Activated naive CD4-positive, alpha-beta T cell treated with anti-CD3 and anti-CD28 coated beads, Interleukin-2, amount 50 U/mL, for 72 hours (primary cell): ENCODE measurements around the gene ISLR. TPM values are rescaled to one million over a fixed set of nuclear protein-coding genes. Genes with fewer than 3 reads are reported as not detected.
A peak's percentile ranks its signal among the peaks of the same experiment; 100 is the strongest.

Source experiments
- ATAC-seq, 2 donors: fragments of 150-1000 bp; cut with Tn5 transposase; 2 replicates each; pipeline ENCODE4 v1.10.0; 2021; ENCODE audit warnings: mild to moderate bottlenecking in 2 of 2, moderate library complexity in 2 of 2
- DNase-seq, 2 donors: peaks; one replicate each; pipeline ENCODE4 v3.0.0; 2021 to 2022; ENCODE audit warnings: low spot score in 2 of 2
- H3K27ac Mint-ChIP-seq, 2 donors: one replicate each; pipeline ENCODE4 v1.8.0; 2022; ENCODE audit warnings: mild to moderate bottlenecking in 2 of 2, mixed read lengths in 2 of 2
- H3K36me3 Mint-ChIP-seq, 2 donors: one replicate each; pipeline ENCODE4 v1.8.0; 2022; ENCODE audit warnings: mixed read lengths in 2 of 2
- H3K9me3 Mint-ChIP-seq, 2 donors: one replicate each; pipeline ENCODE4 v1.8.0; 2022; ENCODE audit warnings: mixed read lengths in 2 of 2
- total RNA-seq, 2 donors: library from RNA; stranded (reverse); gene quantifications; one replicate each; pipeline ENCODE4 v1.2.3, GENCODE V29; 2022

The ISLR gene, protein sequence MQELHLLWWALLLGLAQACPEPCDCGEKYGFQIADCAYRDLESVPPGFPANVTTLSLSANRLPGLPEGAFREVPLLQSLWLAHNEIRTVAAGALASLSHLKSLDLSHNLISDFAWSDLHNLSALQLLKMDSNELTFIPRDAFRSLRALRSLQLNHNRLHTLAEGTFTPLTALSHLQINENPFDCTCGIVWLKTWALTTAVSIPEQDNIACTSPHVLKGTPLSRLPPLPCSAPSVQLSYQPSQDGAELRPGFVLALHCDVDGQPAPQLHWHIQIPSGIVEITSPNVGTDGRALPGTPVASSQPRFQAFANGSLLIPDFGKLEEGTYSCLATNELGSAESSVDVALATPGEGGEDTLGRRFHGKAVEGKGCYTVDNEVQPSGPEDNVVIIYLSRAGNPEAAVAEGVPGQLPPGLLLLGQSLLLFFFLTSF
- not detected for total RNA-seq

DNA sequence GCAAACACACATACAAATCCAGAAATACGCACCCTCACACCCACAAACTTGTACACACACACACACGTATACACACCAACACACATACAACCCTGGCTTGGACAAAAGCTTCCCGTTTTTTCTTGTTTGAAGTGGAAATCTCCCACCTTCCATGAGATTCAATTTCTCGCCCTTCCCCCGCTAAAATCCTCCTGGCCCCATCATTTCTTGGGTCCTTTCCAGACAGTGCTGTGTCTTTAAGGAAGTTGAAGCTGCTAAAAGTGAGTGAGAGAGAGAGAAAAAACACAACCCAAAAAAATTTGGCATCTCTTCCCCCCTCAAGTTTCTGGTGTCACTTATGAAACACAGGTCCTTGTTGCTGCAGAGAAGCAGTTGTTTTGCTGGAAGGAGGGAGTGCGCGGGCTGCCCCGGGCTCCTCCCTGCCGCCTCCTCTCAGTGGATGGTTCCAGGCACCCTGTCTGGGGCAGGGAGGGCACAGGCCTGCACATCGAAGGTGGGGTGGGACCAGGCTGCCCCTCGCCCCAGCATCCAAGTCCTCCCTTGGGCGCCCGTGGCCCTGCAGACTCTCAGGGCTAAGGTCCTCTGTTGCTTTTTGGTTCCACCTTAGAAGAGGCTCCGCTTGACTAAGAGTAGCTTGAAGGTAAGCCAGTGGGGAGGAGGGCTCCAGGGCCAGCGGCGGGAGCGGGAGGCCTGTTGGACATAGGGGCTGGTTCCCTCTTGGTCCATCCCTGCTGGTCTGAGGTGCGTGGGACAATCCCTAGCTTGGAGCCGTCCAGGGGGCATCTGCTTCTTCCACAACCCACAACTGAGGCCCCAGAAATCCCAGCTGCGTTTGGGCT is at the start of gene ISLR:
TSS of gene ISLR (plus strand) at position 331 of the 839 bp plus-strand sequence. CDS start 1,149 bp downstream, outside the sequence.
- no peaks in the 10 kb centered on the region for H3K9me3 Mint-ChIP-seq
- no peak within 1 kb of the TSS for H3K27ac Mint-ChIP-seq
- H3K36me3 Mint-ChIP-seq: no peaks in the 10 kb centered on the region
- peak in 1 of 2 donors; percentile 38 for DNase-seq
- ATAC-seq: no peak

DNA sequence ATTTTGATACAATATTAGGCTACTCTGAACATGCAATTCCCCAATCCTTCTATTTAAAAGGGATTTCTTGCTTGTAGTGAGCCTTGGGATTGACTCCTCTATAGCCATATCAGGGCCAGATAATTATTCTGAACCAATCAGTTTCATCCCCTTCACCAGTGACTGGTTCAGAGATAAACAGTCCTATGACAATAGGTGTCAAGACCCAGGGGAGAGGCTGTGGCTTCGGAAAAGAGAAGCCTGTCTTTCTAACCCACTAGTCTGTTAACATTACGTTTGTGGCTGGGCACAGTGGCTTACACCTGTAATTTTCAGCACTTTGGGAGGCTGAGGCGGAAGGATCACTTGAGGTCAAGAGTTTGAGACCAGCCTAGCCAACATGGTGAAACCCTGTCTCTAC is 49.3 kb upstream of the ISLR start:
- H3K36me3 Mint-ChIP-seq: no peaks in the 10 kb centered on the region
- DNase-seq: no peak
- no peaks in the 10 kb centered on the region for H3K9me3 Mint-ChIP-seq
- H3K27ac Mint-ChIP-seq: no peak overlapping the region
- no peak for ATAC-seq

DNA sequence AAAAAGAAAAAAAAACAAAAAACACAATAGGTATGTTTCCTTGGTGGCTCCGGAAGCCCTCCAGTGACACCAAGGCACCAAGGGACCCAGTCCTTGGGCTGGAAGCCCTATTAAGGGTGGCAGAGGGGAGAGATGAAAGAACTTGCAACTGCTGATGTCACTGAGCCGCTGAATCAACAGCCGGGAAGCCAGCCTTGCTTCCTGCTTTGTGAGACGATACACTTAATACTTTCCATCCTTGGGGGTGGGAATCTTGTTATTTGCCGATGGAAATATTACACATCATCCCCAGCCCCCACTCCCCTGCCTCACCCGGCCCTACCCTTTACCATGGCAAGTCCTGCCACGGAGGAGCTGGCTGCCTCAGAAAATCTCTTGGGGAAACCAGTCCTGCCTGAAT is 48.8 kb upstream of the ISLR start:
- no peaks in the 10 kb centered on the region for H3K9me3 Mint-ChIP-seq
- DNase-seq (no peak), ATAC-seq (no peak)
- no peaks in the 10 kb centered on the region for H3K36me3 Mint-ChIP-seq
- no peak overlapping the region for H3K27ac Mint-ChIP-seq

DNA sequence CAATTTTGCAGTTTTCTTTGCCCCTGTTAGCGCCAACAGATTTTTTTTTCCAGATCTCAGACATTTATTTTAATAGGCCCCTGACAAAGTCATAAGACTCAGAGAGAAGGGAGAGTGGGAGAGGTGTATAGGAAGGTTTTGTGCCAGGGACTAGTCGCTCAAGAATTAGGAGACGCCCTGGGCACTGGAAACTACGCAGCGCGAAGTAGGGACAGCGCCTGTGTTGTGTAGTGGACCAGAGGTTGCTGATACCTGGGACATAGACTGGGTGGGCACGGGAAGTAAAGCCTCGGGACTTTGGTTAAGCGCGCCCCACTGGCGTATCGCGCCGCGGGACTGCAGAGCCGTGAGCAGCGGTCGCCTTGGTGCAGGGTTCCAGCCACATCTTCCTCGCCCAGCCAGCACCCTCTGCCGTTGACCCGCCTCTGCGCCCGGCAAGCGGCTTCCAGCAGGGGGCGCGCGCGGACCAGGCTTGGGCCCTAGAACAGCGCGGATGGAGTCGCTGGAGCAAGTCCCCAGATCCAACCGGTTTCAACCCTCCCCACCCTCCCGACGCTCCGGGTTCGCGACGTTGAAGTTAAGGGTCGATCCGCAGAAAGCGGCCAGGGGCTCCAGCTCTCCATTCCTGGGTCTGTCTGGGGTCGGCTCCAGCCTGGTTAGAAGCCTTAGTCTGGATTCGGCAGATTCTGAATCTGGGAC is 46.1 kb upstream of the ISLR start:
- DNase-seq (peak; percentile 79 to 99), ATAC-seq (peak; percentile 94 to 95)
- H3K27ac Mint-ChIP-seq: no peak overlapping the region
- H3K9me3 Mint-ChIP-seq: no peaks in the 10 kb centered on the region
- H3K36me3 Mint-ChIP-seq: no peaks in the 10 kb centered on the region

DNA sequence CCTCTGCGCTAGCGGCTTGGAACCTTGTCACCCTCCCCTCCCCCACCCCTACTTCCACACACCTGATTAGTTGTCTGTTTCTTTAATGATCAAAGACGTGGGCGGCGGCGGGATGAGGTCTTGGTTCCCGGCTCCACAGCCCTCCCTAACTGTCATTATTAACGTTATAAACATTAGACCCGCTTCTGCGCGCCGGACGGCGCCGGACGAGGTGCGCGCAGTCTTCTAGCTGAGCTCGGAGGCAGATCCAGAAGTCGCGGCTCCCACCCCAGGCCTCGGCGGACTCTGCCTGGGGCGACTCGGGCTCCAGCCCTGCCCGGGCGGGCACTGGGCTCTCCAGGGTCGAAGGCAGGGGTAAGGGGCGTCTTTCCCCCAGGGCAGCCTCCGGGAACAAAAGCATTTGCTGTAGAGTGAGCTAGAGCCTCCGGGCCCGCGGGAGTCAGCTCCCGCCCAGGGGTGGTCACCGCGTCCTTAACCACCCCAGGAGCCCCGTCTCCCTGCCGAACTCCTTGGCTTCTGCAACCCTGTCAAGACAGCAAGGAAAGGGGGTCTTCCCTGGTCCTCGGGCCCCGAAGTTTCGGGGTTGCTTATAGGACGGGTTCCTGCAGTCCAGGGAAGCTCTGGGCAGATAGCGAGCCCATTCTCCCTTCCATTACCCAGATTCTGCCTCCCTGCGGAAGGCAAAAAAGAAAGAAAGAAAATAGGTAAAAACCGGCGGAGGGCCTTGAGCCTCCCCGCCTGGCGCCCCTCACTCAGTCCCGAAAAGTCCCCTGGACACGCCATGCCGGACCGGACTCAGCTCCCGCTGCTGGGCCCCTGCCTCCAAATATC is 45.3 kb upstream of the ISLR start:
- DNase-seq (peak in 1 of 2 donors; percentile 14), ATAC-seq (peak in 1 of 2 donors; percentile 32)
- H3K9me3 Mint-ChIP-seq: no peaks in the 10 kb centered on the region
- no peaks in the 10 kb centered on the region for H3K36me3 Mint-ChIP-seq
- H3K27ac Mint-ChIP-seq: peak overlapping the region in 1 of 2 donors; percentile 55

DNA sequence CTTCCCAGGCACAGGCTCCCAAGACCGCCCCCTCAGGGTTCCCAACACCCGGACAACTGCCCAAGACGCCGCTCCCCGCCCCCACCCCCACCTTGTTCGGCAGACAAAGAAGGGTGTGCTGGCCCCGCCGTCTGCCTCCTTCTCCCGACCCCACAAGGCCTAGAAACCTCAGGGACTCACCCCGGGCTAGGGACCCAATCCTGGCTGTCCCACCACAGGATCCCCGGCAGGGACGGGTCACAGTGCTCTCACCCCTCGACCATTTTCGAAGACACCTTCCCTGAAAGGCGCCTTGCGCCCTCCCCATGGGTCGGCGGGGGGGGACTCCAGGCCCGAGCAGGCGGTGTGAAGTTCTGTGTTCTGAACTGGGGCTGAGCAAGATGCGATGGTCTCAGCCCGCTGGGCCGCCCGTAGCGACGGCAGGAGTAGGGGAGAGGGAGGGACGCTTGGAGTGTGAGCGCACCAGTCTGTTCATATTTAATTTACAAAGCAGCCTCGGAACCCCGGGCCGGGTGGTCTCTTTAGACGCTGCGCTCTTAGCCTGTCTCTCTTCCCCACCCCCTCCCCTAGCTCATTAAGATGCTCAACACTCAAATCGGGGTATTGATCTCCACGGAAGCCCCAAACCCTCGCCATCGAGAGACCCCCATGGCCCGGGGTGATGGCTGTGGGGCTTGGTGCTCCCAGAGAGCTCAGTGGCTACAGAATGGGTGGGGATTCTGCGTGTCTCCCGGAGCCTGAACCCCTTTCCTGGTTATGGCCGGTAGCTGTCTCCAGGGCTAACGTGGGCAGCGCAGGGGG is 44.5 kb upstream of the ISLR start:
- no peak overlapping the region for H3K27ac Mint-ChIP-seq
- ATAC-seq: no peak
- no peaks in the 10 kb centered on the region for H3K9me3 Mint-ChIP-seq
- H3K36me3 Mint-ChIP-seq: no peaks in the 10 kb centered on the region
- no peak for DNase-seq

DNA sequence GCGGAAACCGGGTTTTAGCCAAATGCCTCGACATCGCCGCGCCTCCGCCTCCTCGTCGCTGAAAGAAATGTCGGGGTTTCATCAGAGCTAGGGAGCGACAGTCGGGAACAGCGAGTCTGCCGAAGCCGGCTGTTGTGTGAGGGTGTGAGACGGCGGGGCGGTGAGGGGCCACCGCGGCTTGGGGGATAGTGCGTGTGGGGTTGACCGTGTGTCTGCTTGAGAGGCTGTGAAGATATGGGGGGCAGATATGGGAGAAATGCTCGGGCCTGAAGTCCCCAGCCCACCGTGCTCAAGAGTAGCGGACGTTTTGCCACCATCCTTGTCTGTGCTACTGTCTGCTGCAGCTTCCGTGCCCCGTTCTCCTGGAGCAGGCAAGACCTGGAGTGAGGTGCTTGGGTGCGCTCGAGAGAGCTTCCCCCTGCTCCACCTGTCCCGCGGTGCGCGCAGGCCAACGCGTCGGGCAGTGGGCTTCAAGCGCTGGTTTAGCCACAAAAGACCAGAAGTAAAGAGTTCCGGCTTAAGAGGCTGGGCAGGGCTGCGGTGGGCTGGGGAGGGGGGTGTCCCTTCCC is 43.8 kb upstream of the ISLR start:
- ATAC-seq: no peak
- H3K36me3 Mint-ChIP-seq: no peaks in the 10 kb centered on the region
- no peak overlapping the region for H3K27ac Mint-ChIP-seq
- DNase-seq: peak in 1 of 2 donors; percentile 23
- no peaks in the 10 kb centered on the region for H3K9me3 Mint-ChIP-seq

DNA sequence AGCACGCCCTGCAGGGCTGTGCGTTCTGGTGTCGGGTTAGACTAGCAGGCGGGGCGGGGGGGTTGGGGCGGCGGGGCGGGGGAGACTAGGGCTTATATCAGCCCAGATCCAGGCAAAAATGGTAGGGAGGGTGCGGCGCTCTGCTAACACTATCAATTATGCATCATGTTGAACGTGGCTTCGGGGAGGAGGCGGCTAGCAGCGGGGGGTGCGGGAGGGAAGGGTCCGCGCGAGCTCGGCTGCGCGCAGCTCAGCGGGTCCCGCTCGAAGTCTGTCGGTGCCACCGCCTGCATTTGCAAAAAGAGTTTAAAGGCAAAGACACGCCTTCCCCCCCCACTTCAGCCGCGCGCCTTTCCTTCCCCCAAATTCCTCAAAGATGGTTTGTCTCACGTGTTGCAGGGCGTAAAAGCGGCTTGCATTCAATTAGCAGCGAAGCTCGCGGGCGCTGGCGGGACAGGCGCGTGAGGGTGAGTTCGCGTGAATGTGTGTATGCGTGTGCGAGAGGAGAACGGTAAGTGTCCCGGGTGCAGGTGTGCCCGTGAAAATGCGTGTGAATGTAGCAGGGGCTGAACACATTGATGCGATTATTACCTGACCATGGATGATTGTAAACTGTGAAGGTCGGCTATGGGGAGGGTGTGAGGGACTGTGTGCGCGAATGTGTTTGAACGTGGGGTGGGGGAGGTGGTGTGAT is 43.2 kb upstream of the ISLR start, which contains the start of gene ISLR2:
TSS of gene ISLR2 (plus strand) at position 432 of the 694 bp plus-strand sequence. CDS start 2,169 bp downstream, outside the sequence.
- DNase-seq (no peak), ATAC-seq (no peak)
- peak within 1 kb of the TSS in 1 of 2 donors; percentile 55 for H3K27ac Mint-ChIP-seq
- H3K9me3 Mint-ChIP-seq: no peaks in the 10 kb centered on the region
- no peaks in the 10 kb centered on the region for H3K36me3 Mint-ChIP-seq

DNA sequence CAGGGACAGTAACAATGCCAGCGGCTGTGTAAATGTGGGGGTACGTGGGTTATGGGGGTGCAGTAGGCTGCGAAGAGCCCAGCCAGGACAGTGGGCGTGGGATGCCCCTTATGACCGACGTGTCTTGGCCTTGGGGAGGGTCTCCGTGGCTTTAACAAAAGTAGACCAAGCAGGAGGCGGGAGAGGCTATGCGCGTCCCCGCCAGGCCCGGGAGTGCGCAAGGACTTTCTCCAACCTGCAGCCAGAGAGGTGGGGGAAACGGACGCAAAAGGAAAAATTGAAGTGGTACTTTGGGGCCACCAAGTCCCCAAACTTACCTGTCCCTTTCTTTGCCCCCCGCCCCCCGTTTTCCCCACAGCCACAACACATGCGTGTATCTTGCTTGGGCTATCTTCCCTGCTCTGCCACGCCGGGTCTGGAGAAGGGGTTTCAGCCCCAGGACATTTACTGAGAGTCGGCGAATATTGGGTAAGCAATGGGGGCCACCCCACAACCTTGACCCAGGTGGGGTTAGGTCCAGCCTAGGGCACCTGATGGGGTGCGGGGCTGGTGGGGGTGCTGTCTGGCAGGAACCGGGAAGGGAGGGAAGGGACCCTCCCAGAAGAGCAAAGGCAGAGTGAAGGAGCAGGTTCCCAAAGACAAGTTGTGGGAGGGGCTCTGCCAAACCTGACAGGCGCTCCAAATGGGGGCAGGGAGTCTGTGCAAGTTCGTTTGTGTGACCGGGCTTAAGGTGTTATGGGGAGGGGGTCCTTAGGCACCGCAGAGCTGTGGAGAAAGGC is 42.5 kb upstream of the ISLR start:
- Mint-ChIP-seq H3K27ac (no peak overlapping the region), H3K36me3 (no peaks in the 10 kb centered on the region), H3K9me3 (no peaks in the 10 kb centered on the region)
- DNase-seq: no peak
- ATAC-seq: no peak

DNA sequence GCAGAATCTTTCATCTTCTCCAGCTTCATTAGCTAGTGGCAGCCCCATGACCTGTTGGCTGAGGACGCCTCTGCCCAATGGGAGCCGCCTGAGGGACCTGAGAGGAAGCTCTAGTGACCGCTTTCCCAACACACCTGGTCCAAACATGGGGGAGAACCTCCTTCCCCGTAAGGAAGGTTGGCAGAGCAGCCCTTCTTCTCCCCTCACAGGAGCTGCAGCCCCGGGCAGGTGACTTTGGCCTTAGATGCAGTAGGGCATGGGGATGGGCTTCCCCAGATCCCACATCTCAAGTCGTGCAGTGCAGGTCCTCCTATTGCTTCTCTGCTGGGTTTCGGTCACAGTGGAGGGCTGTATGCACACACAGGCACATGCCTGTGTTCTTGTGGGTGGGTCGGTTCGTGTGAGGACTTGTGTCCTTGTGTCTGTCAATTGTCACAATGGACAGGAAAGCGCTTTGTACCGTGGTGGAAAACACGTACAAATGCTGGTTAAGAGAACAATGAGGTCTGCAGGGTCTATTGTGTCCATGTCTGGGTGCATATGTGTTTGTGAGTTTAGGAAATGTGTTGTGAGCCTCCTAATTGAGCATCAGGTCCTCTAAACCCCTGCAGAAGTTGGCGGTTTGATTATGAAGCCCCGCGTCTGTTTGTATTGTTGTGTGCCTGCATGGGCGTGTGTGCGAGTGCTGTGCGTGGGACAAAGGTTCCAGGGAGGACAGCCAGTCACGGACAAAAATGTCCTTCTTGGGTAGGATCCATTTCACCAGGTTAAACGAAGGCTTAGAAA is 41.7 kb upstream of the ISLR start:
- no peaks in the 10 kb centered on the region for H3K36me3 Mint-ChIP-seq
- H3K27ac Mint-ChIP-seq: peak overlapping the region in 1 of 2 donors; percentile 76
- peak in 1 of 2 donors; percentile 22 for DNase-seq
- H3K9me3 Mint-ChIP-seq: no peaks in the 10 kb centered on the region
- ATAC-seq: no peak

DNA sequence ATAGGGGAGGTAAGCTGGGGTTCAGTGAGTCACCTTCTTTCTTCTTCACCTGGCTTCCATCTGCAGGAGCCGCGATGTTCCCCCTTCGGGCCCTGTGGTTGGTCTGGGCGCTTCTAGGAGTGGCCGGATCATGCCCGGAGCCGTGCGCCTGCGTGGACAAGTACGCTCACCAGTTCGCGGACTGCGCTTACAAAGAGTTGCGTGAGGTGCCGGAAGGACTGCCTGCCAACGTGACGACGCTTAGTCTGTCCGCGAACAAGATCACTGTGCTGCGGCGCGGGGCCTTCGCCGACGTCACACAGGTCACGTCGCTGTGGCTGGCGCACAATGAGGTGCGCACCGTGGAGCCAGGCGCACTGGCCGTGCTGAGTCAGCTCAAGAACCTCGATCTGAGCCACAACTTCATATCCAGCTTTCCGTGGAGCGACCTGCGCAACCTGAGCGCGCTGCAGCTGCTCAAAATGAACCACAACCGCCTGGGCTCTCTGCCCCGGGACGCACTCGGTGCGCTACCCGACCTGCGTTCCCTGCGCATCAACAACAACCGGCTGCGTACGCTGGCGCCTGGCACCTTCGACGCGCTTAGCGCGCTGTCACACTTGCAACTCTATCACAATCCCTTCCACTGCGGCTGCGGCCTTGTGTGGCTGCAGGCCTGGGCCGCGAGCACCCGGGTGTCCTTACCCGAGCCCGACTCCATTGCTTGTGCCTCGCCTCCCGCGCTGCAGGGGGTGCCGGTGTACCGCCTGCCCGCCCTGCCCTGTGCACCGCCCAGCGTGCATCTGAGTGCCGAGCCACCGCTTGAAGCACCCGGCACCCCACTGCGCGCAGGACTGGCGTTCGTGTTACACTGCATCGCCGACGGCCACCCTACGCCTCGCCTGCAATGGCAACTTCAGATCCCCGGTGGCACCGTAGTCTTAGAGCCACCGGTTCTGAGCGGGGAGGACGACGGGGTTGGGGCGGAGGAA is 40.5 kb upstream of the ISLR start:
- no peaks in the 10 kb centered on the region for H3K36me3 Mint-ChIP-seq
- H3K27ac Mint-ChIP-seq: no peak overlapping the region

DNA sequence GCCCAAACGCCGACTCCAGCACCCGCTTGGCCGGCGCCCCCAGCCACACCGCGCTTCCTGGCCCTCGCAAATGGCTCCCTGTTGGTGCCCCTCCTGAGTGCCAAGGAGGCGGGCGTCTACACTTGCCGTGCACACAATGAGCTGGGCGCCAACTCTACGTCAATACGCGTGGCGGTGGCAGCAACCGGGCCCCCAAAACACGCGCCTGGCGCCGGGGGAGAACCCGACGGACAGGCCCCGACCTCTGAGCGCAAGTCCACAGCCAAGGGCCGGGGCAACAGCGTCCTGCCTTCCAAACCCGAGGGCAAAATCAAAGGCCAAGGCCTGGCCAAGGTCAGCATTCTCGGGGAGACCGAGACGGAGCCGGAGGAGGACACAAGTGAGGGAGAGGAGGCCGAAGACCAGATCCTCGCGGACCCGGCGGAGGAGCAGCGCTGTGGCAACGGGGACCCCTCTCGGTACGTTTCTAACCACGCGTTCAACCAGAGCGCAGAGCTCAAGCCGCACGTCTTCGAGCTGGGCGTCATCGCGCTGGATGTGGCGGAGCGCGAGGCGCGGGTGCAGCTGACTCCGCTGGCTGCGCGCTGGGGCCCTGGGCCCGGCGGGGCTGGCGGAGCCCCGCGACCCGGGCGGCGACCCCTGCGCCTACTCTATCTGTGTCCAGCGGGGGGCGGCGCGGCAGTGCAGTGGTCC is 39.7 kb upstream of the ISLR start:
- Mint-ChIP-seq H3K27ac (no peak overlapping the region), H3K36me3 (no peaks in the 10 kb centered on the region), H3K9me3 (no peaks in the 10 kb centered on the region)
- ATAC-seq: no peak
- DNase-seq: peak in 1 of 2 donors; percentile 26

More for the DNA sequence above, 40.5 kb upstream of the ISLR start:
- peak in 1 of 2 donors; percentile 66 for ATAC-seq
- no peaks in the 10 kb centered on the region for H3K9me3 Mint-ChIP-seq
- peak in 1 of 2 donors; percentile 48 for DNase-seq
